Lung (tissue), 12 donors: Measurements from ENCODE around the gene TP73. TPM values are rescaled to one million over a fixed set of nuclear protein-coding genes. Genes with fewer than 3 reads are reported as not detected.

Experiments used
- ATAC-seq: fragments of 200-7000 bp; cut with Tn5 transposase; one replicate; pipeline ENCODE4 v1.9.1; 2020; ENCODE audit warnings: moderate number of reproducible peaks; ENCODE audit not compliant: insufficient read depth, low FRiP score
- DNase-seq, 3 donors: peaks; one replicate each; pipeline ENCODE4 v3.0.0-alpha.2; 2013 to 2017
- H3K27ac ChIP-seq, 2 donors: one replicate each; pipeline ENCODE4 v1.5.1; 2013; ENCODE audit warnings: mild to moderate bottlenecking in 2 of 2, moderate library complexity in 2 of 2, control low read depth in 1 of 2, inconsistent platforms in 1 of 2, low read depth in 1 of 2, low read length in 1 of 2
- H3K27me3 ChIP-seq, 3 donors: one replicate each; pipeline ENCODE4 v1.5.1; 2013; ENCODE audit warnings: low read length in 2 of 3; ENCODE audit not compliant: control insufficient read depth in 3 of 3, insufficient read depth in 3 of 3
- H3K36me3 ChIP-seq, 4 donors: one replicate each; pipeline ENCODE4 v1.5.1; 2013; ENCODE audit warnings: low read length in 4 of 4, mild to moderate bottlenecking in 1 of 4, moderate library complexity in 1 of 4; ENCODE audit not compliant: control insufficient read depth in 4 of 4, insufficient read depth in 4 of 4
- H3K4me1 ChIP-seq, 5 donors: one replicate each; pipeline ENCODE4 v1.5.1; 2013; ENCODE audit warnings: low read length in 5 of 5, mild to moderate bottlenecking in 2 of 5, moderate library complexity in 1 of 5; ENCODE audit not compliant: control insufficient read depth in 5 of 5, insufficient read depth in 5 of 5
- H3K4me3 ChIP-seq: one replicate; pipeline ENCODE4 v1.5.1; 2013; ENCODE audit warnings: mild to moderate bottlenecking, control low read depth, moderate library complexity
- H3K9ac ChIP-seq, 2 donors: one replicate each; pipeline ENCODE4 v1.5.1; 2013; ENCODE audit warnings: low read length in 2 of 2, control low read depth in 1 of 2; ENCODE audit not compliant: insufficient read depth in 1 of 2
- H3K9me3 ChIP-seq, 4 donors: one replicate each; pipeline ENCODE4 v1.5.1; 2013; ENCODE audit warnings: low read length in 3 of 4, mild to moderate bottlenecking in 1 of 4, moderate library complexity in 1 of 4; ENCODE audit not compliant: control insufficient read depth in 4 of 4, insufficient read depth in 3 of 4
- WGBS, 2 donors: extraction: QIAGEN DNeasy Blood & Tissue Kit; methylation state at CpG; one replicate each; pipeline ENCODE4 v1.1.7; 2013; 5-methylcytosine and 5-hydroxymethylcytosine counted together
- polyA plus RNA-seq, 2 donors: library from polyadenylated mRNA; stranded (reverse); fragments of 200-250 nt; gene quantifications; one replicate each; pipeline ENCODE4 v1.2.1, GENCODE V29; 2013
- total RNA-seq, 2 donors: library from RNA; depleted of rRNA in 1 of 2; stranded (reverse); fragments of >200 nt in 1 of 2; gene quantifications; one replicate each; pipeline ENCODE4 v1.2.1, GENCODE V29; 2014 to 2021
- TF ChIP-seq, protein P1 (sequence below): IDR thresholded peaks from 2 replicates; pipeline ENCODE4 v1.5.1; 2012; ENCODE audit warnings: mild to moderate bottlenecking; ENCODE audit errors: control extremely low read depth, extremely low read depth
- donor health status: control.
- donor health status: control.
- donor health status: Bipolar disorder and iron deficiency.
- donor health status: healthy.
- donor health status: DM: yes; HTN: yes; CAD: no.

Gene TP73
- total and polyA plus RNA-seq, 4 donors = 1.7 to 12.3 (median 2.2) TPM

DNA sequence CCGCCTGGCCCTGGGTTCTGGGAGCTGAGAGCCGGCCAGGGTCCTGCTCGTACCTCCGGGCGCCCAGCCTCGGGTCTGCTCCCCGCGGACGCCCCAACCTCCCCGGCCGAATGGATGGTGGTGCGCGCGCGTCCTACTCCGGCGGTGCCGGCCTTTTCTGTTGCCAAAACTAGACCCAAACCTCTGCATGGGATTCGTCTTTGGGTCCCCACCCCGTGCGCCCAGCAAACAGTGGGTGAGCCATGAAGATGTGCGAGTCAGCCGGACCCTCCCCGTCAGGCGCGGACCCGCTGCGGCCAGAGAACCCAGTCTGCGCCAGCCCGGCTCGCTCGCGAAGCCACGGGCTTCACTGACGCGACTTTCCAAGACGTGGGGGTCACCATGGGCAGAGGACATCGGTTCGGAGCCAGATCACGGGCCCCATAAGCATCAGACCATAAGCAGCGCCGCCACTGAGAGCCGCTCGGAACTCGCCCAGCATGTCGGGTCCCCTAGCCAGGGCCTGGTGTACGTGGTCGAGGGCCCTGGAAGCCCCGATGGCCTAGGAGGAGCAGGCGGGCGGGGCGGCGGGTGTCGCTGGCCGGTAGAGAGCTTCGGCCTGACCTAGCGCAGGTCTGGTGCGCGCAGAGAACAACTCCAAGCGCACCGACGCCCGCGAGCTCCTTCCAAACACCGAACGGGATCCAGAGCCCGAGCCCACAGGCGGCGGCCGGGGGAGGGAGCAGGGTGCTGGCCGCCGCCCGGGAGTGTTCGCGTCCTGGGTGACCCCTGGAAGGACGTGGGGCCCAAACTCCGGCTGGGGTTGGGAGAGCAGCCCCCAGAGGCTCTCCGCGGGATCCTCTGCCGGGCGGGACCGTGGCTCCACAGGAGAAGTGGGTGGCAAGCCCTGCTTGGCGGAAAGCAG is 1.0 kb upstream of the TP73 start:
- WGBS, 2 donors = 5 to 7% methylated on average over 80 to 83 of the region's 83 CpGs

DNA sequence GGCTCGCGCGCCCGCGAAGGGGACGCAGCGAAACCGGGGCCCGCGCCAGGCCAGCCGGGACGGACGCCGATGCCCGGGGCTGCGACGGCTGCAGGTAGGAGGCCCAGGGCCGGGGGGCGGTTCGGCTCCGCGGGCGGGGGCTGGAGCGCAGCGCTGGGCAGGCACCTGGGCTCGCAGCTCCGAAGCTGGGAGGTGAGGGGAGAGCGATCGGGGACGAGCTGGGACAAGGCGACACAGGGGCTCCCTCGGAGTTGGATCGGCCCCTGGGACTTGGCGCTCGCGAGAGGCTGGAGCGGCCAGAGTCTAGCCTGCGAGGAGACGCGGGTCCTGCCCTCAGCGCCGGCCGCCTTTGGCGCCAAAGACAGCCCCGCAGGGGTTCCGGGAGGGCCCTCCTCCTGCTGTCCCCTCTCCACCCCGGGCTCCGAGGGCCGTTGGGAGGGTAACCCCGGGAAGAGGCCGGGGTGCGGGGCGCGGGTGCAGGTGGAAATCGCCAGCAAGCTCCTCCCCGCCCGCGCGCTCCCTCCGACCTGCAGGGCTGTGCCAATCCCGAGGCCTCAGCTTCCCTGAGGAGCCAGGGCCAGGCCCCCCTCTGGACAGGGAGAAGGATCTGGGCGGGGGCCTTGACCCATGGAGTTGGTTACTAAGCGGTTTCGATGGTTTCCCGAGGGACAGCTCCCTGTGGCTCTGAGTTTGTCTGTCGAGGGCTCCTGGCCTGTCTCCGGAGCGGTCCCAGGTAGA is 401 bp downstream of the TP73 start:
- WGBS, 2 donors = 4% methylated on average over 31 to 68 of the region's 68 CpGs
- Histone ChIP-seq H3K9me3 (peaks cover 0 to 2% (median 0%) of the 10 kb centered on the region in 4 donors), H3K4me3 (no peak overlapping the region), H3K27me3 (peaks cover 16 to 57% (median 25%) of the 10 kb centered on the region in 3 donors), H3K4me1 (peaks cover 0 to 21% (median 6%) of the 10 kb centered on the region in 5 donors), H3K27ac (no peak overlapping the region), H3K9ac (no peak overlapping the region), H3K36me3 (no peaks in the 10 kb centered on the region)
- no peak for ATAC-seq
- TF ChIP-seq, protein P1, sequence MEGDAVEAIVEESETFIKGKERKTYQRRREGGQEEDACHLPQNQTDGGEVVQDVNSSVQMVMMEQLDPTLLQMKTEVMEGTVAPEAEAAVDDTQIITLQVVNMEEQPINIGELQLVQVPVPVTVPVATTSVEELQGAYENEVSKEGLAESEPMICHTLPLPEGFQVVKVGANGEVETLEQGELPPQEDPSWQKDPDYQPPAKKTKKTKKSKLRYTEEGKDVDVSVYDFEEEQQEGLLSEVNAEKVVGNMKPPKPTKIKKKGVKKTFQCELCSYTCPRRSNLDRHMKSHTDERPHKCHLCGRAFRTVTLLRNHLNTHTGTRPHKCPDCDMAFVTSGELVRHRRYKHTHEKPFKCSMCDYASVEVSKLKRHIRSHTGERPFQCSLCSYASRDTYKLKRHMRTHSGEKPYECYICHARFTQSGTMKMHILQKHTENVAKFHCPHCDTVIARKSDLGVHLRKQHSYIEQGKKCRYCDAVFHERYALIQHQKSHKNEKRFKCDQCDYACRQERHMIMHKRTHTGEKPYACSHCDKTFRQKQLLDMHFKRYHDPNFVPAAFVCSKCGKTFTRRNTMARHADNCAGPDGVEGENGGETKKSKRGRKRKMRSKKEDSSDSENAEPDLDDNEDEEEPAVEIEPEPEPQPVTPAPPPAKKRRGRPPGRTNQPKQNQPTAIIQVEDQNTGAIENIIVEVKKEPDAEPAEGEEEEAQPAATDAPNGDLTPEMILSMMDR = no peak
- DNase-seq = no peak

More for the DNA sequence above, 1.0 kb upstream of the TP73 start:
- Histone ChIP-seq H3K9ac (no peak overlapping the region), H3K9me3 (peaks cover 0 to 2% (median 0%) of the 10 kb centered on the region in 4 donors), H3K4me1 (peaks cover 0 to 21% (median 6%) of the 10 kb centered on the region in 5 donors), H3K4me3 (no peak overlapping the region), H3K36me3 (peaks cover 0 to 5% (median 3%) of the 10 kb centered on the region in 4 donors), H3K27me3 (peaks cover 16 to 46% (median 25%) of the 10 kb centered on the region in 3 donors), H3K27ac (no peak overlapping the region)
- DNase-seq = no peak
- TF ChIP-seq, protein P1 = no peak
- no peak for ATAC-seq

DNA sequence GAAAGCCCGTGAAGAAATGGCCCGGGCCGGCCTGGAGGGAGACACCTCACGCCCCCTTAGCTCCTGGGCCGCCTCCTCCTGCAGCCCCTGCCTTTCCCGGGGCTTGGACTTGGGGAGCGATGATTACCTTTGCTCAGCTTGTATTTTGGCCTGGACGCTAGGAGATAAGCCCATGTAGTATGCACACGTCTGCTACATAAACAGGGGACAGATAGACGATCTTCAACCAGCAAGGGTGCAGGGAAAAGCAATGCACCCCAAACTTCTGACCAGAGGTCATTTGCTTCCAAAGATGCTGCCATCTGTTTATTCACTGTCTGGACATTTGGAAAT is 936 bp downstream of the TP73 start:
- WGBS, 2 donors = 27 to 35% methylated on average over 10 of the region's 10 CpGs
- TF ChIP-seq, protein P1 = no peak
- Histone ChIP-seq H3K4me1 (peaks cover 0 to 21% (median 6%) of the 10 kb centered on the region in 5 donors), H3K9me3 (peaks cover 0 to 4% (median 0%) of the 10 kb centered on the region in 4 donors), H3K27me3 (peaks cover 16 to 60% (median 25%) of the 10 kb centered on the region in 3 donors), H3K27ac (no peak overlapping the region), H3K4me3 (no peak overlapping the region), H3K9ac (no peak overlapping the region), H3K36me3 (no peaks in the 10 kb centered on the region)
- ATAC-seq = no peak
- DNase-seq = no peak
